Stimulated activated memory B cell treated with anti-CD40 and anti-IgM and Interleukin-4, amounts not matched to agents 10 μg/mL and 1 μg/mL and 100 μg/mL, for 72 hours (primary cell): ENCODE measurements around the gene GRXCR2.

Experiments used
- ATAC-seq: fragments of 150-1000 bp; cut with Tn5 transposase; 2 replicates; pipeline ENCODE4 v1.10.0; 2021
- H3K27ac Mint-ChIP-seq: one replicate; pipeline ENCODE4 v1.8.0; 2022; ENCODE audit warnings: mild to moderate bottlenecking, mixed read lengths
- H3K27me3 Mint-ChIP-seq: one replicate; pipeline ENCODE4 v1.8.0; 2022; ENCODE audit warnings: mixed read lengths
- H3K36me3 Mint-ChIP-seq: one replicate; pipeline ENCODE4 v1.8.0; 2022; ENCODE audit warnings: mixed read lengths
- H3K4me1 Mint-ChIP-seq: one replicate; pipeline ENCODE4 v1.8.0; 2022; ENCODE audit warnings: mixed read lengths
- H3K4me3 Mint-ChIP-seq: one replicate; pipeline ENCODE4 v1.8.0; 2022; ENCODE audit warnings: mild to moderate bottlenecking, moderate library complexity, mixed read lengths
- H3K9me3 Mint-ChIP-seq: one replicate; pipeline ENCODE4 v1.8.0; 2022; ENCODE audit warnings: mixed read lengths

Gene GRXCR2, protein sequence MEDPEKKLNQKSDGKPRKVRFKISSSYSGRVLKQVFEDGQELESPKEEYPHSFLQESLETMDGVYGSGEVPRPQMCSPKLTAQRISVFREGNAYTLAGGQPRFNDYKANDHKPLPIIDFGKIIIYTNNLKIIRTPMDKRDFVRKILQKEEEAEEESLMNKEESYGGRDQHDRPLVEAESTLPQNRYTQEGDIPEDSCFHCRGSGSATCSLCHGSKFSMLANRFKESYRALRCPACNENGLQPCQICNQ

DNA sequence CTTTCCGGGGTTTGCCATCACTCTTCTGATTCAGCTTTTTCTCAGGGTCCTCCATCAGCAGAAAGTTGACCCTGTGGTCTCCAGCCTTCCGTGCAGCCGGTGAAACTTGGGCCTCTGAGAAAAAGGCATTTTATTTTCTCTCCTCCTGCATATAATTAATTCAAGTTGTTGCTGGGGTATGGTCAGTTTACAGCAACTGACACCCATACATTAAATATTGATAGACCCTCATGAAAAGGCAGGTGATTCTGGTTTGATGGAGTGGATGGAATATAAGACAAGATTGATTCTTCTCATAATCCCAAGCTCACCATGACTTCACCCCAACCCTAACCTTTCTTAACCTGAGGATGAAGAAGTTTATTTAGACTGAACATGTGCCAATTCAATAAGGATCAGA, at the start of gene GRXCR2:
Gene GRXCR2, minus strand, starts transcription at position 101 of the 400 bp plus-strand sequence. Its CDS starts 46 bp downstream, at position 55.
- H3K9me3 Mint-ChIP-seq: no peaks in the 10 kb centered on the region
- H3K4me3 Mint-ChIP-seq: no peak within 1 kb of the TSS
- peaks cover 16% of the 10 kb centered on the region for H3K27me3 Mint-ChIP-seq
- no peak for ATAC-seq
- no peak within 1 kb of the TSS for H3K27ac Mint-ChIP-seq
- H3K36me3 Mint-ChIP-seq: no peaks in the 10 kb centered on the region
- H3K4me1 Mint-ChIP-seq: no peaks in the 10 kb centered on the region

DNA sequence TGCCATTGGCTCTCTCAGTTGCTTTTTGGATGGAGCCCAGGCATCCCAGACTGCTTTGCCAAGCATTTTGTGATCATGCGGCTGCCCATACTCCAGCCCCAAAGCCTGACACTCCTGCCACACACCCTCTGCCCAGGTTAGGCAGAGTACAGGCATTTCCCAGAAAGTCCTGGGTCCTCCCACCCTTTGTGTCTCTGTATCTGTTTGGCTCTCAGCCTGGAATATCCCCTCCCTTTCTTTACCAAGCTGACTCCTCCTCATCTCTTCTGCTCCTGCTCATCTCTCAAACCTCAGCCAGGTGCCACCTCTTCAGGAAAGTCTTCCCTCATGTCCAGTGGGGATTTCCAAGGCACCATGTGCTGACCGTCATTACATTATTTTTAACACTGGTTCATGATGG, 49.2 kb upstream of the GRXCR2 start:
- Mint-ChIP-seq H3K36me3 (no peaks in the 10 kb centered on the region), H3K27me3 (no peaks in the 10 kb centered on the region), H3K4me3 (no peak overlapping the region), H3K9me3 (no peaks in the 10 kb centered on the region), H3K27ac (no peak overlapping the region), H3K4me1 (no peaks in the 10 kb centered on the region)
- no peak for ATAC-seq

- Mint-ChIP-seq H3K27ac (no peak overlapping the region), H3K4me1 (no peaks in the 10 kb centered on the region), H3K27me3 (no peaks in the 10 kb centered on the region), H3K36me3 (no peaks in the 10 kb centered on the region), H3K9me3 (no peaks in the 10 kb centered on the region), H3K4me3 (no peak overlapping the region)
- no peak for ATAC-seq
Measured at GRCh38 chr5:145921211-145921610, 48.4 kb upstream of the GRXCR2 start.

- H3K27me3 Mint-ChIP-seq: no peaks in the 10 kb centered on the region
- no peak for ATAC-seq
Measured at GRCh38 chr5:145920542-145921210, 47.9 kb upstream of the GRXCR2 start.

DNA sequence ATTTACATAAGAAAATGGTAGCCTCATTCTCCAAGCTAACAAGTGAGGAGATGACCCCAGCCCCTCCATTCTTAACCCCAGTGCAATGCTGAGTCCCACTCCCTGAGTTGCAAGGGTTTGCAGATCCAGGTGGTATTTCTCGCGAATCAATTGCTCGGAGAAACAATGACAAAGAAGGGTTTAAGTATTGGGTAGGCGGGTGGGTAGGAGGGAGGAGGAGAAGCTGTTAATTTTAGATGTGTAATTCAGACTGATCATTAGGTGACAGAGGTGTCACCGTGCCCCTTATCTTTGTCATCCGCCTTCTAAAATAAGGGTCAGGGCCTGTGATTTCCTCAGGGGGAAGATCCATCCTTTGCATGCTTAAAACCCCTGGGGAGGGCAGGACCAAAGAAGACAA, 46.6 kb upstream of the GRXCR2 start:
- Mint-ChIP-seq H3K27ac (no peak overlapping the region), H3K36me3 (no peaks in the 10 kb centered on the region), H3K27me3 (no peaks in the 10 kb centered on the region), H3K9me3 (no peaks in the 10 kb centered on the region), H3K4me3 (no peak overlapping the region), H3K4me1 (no peaks in the 10 kb centered on the region)
- no peak for ATAC-seq

More at GRCh38 chr5:145920542-145921210, 47.9 kb upstream of the GRXCR2 start:
- H3K36me3 Mint-ChIP-seq: no peaks in the 10 kb centered on the region
- no peak overlapping the region for H3K27ac Mint-ChIP-seq
- no peaks in the 10 kb centered on the region for H3K4me1 Mint-ChIP-seq
- no peaks in the 10 kb centered on the region for H3K9me3 Mint-ChIP-seq
- no peak overlapping the region for H3K4me3 Mint-ChIP-seq

- no peaks in the 10 kb centered on the region for H3K9me3 Mint-ChIP-seq
- no peak for ATAC-seq
- H3K27me3 Mint-ChIP-seq: no peaks in the 10 kb centered on the region
- H3K4me3 Mint-ChIP-seq: no peak overlapping the region
- no peaks in the 10 kb centered on the region for H3K4me1 Mint-ChIP-seq
- H3K36me3 Mint-ChIP-seq: no peaks in the 10 kb centered on the region
- H3K27ac Mint-ChIP-seq: no peak overlapping the region
Measured at GRCh38 chr5:145918397-145918796, 45.6 kb upstream of the GRXCR2 start.

- no peak for ATAC-seq
- Mint-ChIP-seq H3K9me3 (no peaks in the 10 kb centered on the region), H3K36me3 (no peaks in the 10 kb centered on the region), H3K27me3 (no peaks in the 10 kb centered on the region), H3K4me1 (no peaks in the 10 kb centered on the region), H3K27ac (no peak overlapping the region), H3K4me3 (no peak overlapping the region)
Measured at GRCh38 chr5:145917288-145917687, 44.5 kb upstream of the GRXCR2 start.

- Mint-ChIP-seq H3K27ac (no peak overlapping the region), H3K36me3 (no peaks in the 10 kb centered on the region), H3K4me3 (no peak overlapping the region), H3K27me3 (no peaks in the 10 kb centered on the region), H3K9me3 (no peaks in the 10 kb centered on the region), H3K4me1 (no peaks in the 10 kb centered on the region)
- no peak for ATAC-seq
Measured at GRCh38 chr5:145915970-145916638, 43.3 kb upstream of the GRXCR2 start.

DNA sequence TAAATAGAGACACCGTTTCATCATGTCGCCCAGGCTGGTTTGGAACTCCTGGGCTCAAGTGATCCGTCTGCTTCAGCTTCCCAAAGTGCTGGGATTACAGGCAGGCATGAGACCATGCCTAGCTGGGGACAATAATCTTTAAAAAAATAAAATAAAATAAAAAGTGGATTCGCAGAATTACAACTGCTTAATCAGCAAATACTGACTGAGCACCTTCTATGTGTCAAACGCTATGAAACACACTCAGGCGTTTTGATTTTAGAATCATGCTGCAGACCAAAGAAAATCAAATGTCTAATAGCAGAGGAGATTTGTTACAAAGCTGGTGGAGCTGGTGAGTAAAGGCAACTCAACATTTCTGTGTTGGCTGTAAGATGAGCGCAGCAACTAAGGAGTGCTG, 40.9 kb upstream of the GRXCR2 start:
- no peak for ATAC-seq
- Mint-ChIP-seq H3K9me3 (no peaks in the 10 kb centered on the region), H3K27ac (no peak overlapping the region), H3K4me1 (no peaks in the 10 kb centered on the region), H3K36me3 (no peaks in the 10 kb centered on the region), H3K4me3 (no peak overlapping the region), H3K27me3 (no peaks in the 10 kb centered on the region)

- Mint-ChIP-seq H3K4me3 (no peak overlapping the region), H3K9me3 (no peaks in the 10 kb centered on the region), H3K27ac (no peak overlapping the region), H3K4me1 (no peaks in the 10 kb centered on the region), H3K27me3 (no peaks in the 10 kb centered on the region), H3K36me3 (no peaks in the 10 kb centered on the region)
- no peak for ATAC-seq
Measured at GRCh38 chr5:145912594-145912993, 39.8 kb upstream of the GRXCR2 start.

DNA sequence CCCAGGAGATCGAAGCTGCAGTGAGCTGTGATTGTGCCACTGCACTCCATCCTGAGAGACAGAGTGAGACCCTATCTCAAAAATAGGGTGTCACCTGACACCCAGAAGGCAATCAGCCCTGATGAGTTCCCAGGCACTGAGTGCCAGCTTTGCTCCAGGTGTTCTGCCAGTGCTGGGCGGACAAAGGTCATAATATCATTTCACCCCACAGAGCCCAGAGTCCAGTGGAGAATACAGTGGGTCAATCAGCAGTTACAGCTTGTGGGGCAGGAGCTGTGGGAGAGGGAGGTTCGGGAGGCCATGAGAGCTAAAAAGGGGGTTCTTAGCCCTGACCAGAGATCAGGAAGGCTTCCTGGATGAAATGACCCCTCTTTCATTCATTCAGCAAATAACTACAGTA, 39.2 kb upstream of the GRXCR2 start:
- Mint-ChIP-seq H3K36me3 (no peaks in the 10 kb centered on the region), H3K9me3 (no peaks in the 10 kb centered on the region), H3K4me1 (no peaks in the 10 kb centered on the region), H3K4me3 (no peak overlapping the region), H3K27ac (no peak overlapping the region), H3K27me3 (peaks cover 2% of the 10 kb centered on the region)
- peak; percentile 13 for ATAC-seq

DNA sequence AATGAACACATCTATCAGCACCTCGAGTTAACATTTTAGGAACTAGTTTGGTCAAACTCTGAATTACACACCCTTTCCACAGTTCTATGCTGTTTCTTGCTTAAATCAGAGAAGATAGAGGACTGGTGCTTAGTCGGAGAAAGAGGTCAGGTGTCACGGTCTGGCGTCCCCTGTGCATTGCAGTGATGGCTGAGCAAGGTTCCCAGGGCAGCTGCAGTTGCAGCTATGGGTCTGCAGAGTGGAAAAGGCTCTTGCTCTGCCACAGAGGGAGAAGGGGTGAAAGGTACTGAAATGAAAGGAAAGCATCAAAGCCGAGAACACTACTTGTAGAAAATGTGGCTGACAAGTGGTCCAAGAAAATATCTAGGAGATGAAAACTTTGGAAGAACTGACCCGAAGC, 38.4 kb upstream of the GRXCR2 start:
- Mint-ChIP-seq H3K4me3 (no peak overlapping the region), H3K9me3 (peaks cover 4% of the 10 kb centered on the region), H3K27ac (no peak overlapping the region), H3K4me1 (no peaks in the 10 kb centered on the region), H3K27me3 (peaks cover 9% of the 10 kb centered on the region), H3K36me3 (no peaks in the 10 kb centered on the region)
- ATAC-seq: no peak

DNA sequence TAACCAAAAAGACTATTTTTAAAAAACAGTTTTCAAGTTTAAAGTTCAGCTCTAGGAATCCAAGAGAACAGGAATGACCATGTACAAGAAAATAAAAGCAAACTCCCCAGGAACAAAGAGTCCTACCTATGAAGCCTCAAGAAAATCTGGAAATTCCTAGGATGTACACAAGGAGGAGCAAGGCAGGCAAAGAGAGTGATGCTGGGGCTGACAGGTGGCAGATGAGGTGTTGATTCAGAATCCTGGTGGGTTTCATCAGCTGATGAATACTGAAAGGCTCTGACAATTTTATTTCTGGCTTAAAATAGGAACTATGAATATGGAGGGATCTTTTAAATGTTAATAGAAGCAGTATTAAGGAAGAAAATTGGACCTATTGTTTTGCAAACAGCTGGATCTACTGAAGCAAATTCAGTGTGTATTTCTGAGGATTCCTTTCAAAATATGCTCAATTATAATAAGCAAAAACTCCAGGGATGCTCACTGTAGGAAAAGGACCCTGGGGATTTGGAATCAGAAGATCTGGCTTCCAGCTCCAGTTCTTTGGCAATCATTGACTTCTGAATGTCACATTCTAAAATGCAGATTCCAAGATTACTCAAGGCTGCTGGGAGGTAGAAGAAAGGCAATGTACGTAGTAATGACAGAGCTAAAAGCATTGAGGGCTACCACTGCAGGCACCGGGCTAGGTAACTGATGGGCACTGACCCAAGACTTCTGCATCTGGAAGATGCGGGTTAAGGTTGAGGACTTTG, 35.6 kb upstream of the GRXCR2 start:
- Mint-ChIP-seq H3K36me3 (no peaks in the 10 kb centered on the region), H3K4me1 (no peaks in the 10 kb centered on the region), H3K27me3 (peaks cover 9% of the 10 kb centered on the region), H3K4me3 (no peak overlapping the region), H3K9me3 (peaks cover 4% of the 10 kb centered on the region), H3K27ac (no peak overlapping the region)
- ATAC-seq: no peak

GRCh38 chr5:145906401-145906800, 33.6 kb upstream of the GRXCR2 start:
- Mint-ChIP-seq H3K27me3 (peaks cover 9% of the 10 kb centered on the region), H3K36me3 (no peaks in the 10 kb centered on the region), H3K9me3 (peaks cover 8% of the 10 kb centered on the region), H3K27ac (no peak overlapping the region), H3K4me1 (no peaks in the 10 kb centered on the region), H3K4me3 (no peak overlapping the region)
- no peak for ATAC-seq

DNA sequence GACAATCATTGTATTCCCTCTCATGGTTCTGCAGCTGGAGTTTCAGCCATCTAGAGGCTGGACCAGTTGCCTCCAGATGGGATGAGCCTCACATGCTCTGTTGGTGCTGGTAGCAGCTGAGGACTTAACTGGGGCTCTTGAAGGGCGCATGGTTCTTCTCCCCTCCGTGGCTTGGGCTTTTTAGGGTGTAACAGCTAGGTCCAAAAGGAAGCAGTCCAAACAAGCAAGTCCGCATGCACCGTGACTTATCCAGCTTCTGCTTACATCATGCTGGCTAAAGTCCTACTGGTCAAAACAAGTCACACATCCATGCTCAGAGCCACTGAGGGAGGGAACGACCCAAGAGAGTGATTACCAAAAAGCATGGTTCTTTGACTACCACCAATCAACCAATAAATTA, 31.9 kb upstream of the GRXCR2 start:
- H3K9me3 Mint-ChIP-seq: peaks cover 15% of the 10 kb centered on the region
- peaks cover 9% of the 10 kb centered on the region for H3K27me3 Mint-ChIP-seq
- H3K4me1 Mint-ChIP-seq: no peaks in the 10 kb centered on the region
- ATAC-seq: no peak
- no peaks in the 10 kb centered on the region for H3K36me3 Mint-ChIP-seq
- no peak overlapping the region for H3K4me3 Mint-ChIP-seq
- no peak overlapping the region for H3K27ac Mint-ChIP-seq
